Smooth muscle cell (in vitro differentiated cells): ENCODE results near the gene CACNA1F. TPM values are rescaled to one million over a fixed set of nuclear protein-coding genes. Genes with fewer than 3 reads are reported as not detected.

ENCODE experiments used
- DNase-seq: peaks from one replicate; lab custom pipeline; 2025; ENCODE audit not compliant: unreplicated experiment; lab: John Stamatoyannopoulos, UW
- H2AFZ ChIP-seq: fragments of 200-600 bp; sonication (generic); 2 replicates; pipeline ENCODE4 v1.6.0; 2016; ENCODE audit warnings: antibody characterized with exemption, low read depth, mild to moderate bottlenecking
- H3F3A ChIP-seq: fragments of 200-600 bp; sonication (generic); 2 replicates; pipeline ENCODE4 v1.6.0; 2017; ENCODE audit warnings: antibody characterized with exemption, low read depth
- H3K27ac ChIP-seq: fragments of 200-600 bp; sonication (generic); 2 replicates; pipeline ENCODE4 v1.5.1; 2016; ENCODE audit warnings: low read depth, mild to moderate bottlenecking
- H3K27me3 ChIP-seq: fragments of 200-600 bp; sonication (generic); 2 replicates; pipeline ENCODE4 v1.6.1; 2016; ENCODE audit warnings: low read depth, mild to moderate bottlenecking
- H3K36me3 ChIP-seq: fragments of 200-600 bp; sonication (generic); 2 replicates; pipeline ENCODE4 v1.5.1; 2016; ENCODE audit warnings: low read depth
- H3K4me1 ChIP-seq: fragments of 200-600 bp; sonication (generic); 2 replicates; pipeline ENCODE4 v1.5.1; 2016; ENCODE audit warnings: low read depth
- H3K4me2 ChIP-seq: fragments of 200-600 bp; sonication (generic); 2 replicates; pipeline ENCODE4 v1.6.0; 2016; ENCODE audit warnings: mild to moderate bottlenecking
- H3K4me3 ChIP-seq: fragments of 200-600 bp; sonication (generic); 2 replicates; pipeline ENCODE4 v1.5.1; 2016; ENCODE audit warnings: mild to moderate bottlenecking
- H3K79me2 ChIP-seq: fragments of 200-600 bp; sonication (generic); 2 replicates; pipeline ENCODE4 v1.6.0; 2016; ENCODE audit warnings: low read depth, mild to moderate bottlenecking
- H3K9ac ChIP-seq: fragments of 200-600 bp; sonication (generic); 2 replicates; pipeline ENCODE4 v1.6.0; 2016; ENCODE audit warnings: low read depth
- H3K9me3 ChIP-seq: fragments of 200-600 bp; sonication (generic); replicated peaks from 2 replicates; pipeline ENCODE4 v1.5.1; 2016; ENCODE audit warnings: low read depth
- H4K20me1 ChIP-seq: fragments of 200-600 bp; sonication (generic); 2 replicates; pipeline ENCODE4 v1.6.0; 2016; ENCODE audit warnings: low read depth
- WGBS: methylation state at CpG from one replicate; pipeline ENCODE4 v1.1.7; 2016; ENCODE audit warnings: low lambda C conversion rate; 5-methylcytosine and 5-hydroxymethylcytosine counted together
- polyA plus RNA-seq: library from polyadenylated mRNA; unstranded; fragments of >200 nt; fragmentation: Nextera tagmentation; extraction: Ambion mirVana; gene quantifications from 2 replicates; pipeline ENCODE4 v1.2.1, GENCODE V29; 2016
- total RNA-seq: library from RNA; depleted of rRNA; stranded (reverse); fragments of >200 nt; gene quantifications from 2 replicates; pipeline ENCODE4 v1.2.3, GENCODE V29; 2014
- TF ChIP-seq, protein P1 (sequence below): fragments of 200-600 bp; sonication (generic); IDR thresholded peaks from 2 replicates; pipeline ENCODE4 v1.5.1; 2017; ENCODE audit warnings: borderline replicate concordance, mild to moderate bottlenecking, antibody characterized with exemption; ENCODE audit not compliant: insufficient read depth, poor library complexity, severe bottlenecking

The CACNA1F gene
- total and polyA plus RNA-seq, 2 experiments from 2014 or later, result 0.34 TPM; not detected in 1

DNA sequence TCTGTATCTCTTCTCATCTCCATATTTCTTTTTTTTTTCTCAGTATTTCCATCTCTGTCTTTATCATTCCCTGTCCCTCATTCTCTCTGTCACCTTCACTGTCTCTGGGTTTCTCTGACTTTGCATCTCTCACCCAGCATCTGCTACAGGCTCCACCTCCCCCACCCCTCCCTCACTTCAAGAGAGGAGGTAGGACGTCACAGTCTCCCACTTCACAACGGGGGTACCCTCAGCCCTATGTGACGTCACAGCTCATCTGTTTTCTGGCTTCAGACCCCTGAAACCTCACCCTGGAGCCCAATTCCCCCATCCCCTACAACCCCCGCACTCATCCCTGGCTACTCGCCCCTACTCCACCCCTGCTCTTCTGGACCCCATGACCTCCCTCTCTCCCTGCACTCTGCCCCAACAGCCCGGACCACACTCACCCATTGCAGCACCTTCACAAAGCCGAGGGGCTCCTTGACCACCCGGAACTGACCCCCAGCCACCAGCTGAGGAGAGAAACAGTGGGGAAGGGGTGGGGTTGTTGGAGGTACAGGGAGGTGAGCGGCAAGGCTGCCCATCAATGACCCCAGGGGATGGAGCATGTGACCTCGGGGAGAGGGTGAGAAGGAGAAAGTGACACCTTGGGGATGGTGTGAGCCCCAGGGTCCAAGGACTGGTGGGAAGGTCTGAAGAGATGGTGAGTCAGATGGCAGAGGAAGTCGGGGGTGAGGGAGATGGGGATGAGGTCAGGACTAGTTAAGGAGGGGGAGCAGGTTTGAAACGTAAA is 34.4 kb downstream of the CACNA1F start:
- Histone ChIP-seq H4K20me1 (no peaks in the 10 kb centered on the region), H3K9ac (no peak overlapping the region), H2AFZ (no peak overlapping the region), H3K36me3 (no peaks in the 10 kb centered on the region), H3K27me3 (no peaks in the 10 kb centered on the region), H3K4me1 (no peaks in the 10 kb centered on the region), H3K27ac (no peak overlapping the region), H3K4me3 (no peak overlapping the region), H3K79me2 (no peaks in the 10 kb centered on the region), H3F3A (no peaks in the 10 kb centered on the region), H3K9me3 (no peaks in the 10 kb centered on the region), H3K4me2 (no peak overlapping the region)
- TF ChIP-seq, protein P1, sequence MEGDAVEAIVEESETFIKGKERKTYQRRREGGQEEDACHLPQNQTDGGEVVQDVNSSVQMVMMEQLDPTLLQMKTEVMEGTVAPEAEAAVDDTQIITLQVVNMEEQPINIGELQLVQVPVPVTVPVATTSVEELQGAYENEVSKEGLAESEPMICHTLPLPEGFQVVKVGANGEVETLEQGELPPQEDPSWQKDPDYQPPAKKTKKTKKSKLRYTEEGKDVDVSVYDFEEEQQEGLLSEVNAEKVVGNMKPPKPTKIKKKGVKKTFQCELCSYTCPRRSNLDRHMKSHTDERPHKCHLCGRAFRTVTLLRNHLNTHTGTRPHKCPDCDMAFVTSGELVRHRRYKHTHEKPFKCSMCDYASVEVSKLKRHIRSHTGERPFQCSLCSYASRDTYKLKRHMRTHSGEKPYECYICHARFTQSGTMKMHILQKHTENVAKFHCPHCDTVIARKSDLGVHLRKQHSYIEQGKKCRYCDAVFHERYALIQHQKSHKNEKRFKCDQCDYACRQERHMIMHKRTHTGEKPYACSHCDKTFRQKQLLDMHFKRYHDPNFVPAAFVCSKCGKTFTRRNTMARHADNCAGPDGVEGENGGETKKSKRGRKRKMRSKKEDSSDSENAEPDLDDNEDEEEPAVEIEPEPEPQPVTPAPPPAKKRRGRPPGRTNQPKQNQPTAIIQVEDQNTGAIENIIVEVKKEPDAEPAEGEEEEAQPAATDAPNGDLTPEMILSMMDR, result no peak
- WGBS, result 50% methylated on average over 11 of the region's 12 CpGs
- no peak for DNase-seq

DNA sequence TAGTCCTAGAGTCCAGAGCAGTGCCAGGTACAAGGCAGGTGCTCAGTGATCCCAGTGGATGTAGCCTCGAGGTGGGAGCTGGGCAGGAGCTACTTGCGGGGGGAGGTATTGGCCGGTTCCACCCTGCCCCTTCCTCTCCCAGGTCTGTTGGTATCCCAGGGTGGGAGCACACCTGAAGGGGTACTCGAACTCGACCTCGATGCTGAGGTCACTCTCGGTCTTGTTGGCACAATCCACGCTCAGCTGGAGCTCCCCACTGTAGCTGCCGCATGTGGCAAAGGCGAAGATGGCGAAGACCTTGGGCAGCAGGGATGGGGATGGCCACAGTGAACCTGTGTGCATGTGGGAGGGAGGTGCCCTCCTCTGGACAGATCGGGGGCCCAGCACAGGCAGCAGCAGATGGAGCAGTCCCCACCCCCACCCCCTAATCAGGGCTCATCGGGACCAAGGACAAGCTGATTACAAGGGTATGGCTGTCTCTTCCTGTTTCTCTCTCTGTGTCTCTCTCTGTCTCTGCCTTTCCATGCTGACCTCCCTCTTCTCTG is 35.5 kb downstream of the CACNA1F start:
- Histone ChIP-seq H3K36me3 (no peaks in the 10 kb centered on the region), H3K27ac (no peak overlapping the region), H3K9ac (no peak overlapping the region), H3K9me3 (no peaks in the 10 kb centered on the region), H4K20me1 (no peaks in the 10 kb centered on the region), H3K4me3 (no peak overlapping the region), H3K4me1 (no peaks in the 10 kb centered on the region), H3K27me3 (no peaks in the 10 kb centered on the region), H3K4me2 (no peak overlapping the region), H3K79me2 (no peaks in the 10 kb centered on the region), H2AFZ (no peak overlapping the region), H3F3A (no peaks in the 10 kb centered on the region)
- WGBS, result 79% methylated on average over 13 of the region's 13 CpGs
- no peak for DNase-seq
- TF ChIP-seq, protein P1, result no peak

- no peaks in the 10 kb centered on the region for H3K36me3 ChIP-seq
- TF ChIP-seq, protein P1, result no peak
- no peak for DNase-seq
- no peak overlapping the region for H3K4me3 ChIP-seq
- peaks cover 4% of the 10 kb centered on the region for H3K4me1 ChIP-seq
- no peaks in the 10 kb centered on the region for H3K27me3 ChIP-seq
- H3K79me2 ChIP-seq, result no peaks in the 10 kb centered on the region
- 73% methylated on average over 2 of the region's 2 CpGs for WGBS
- no peaks in the 10 kb centered on the region for H4K20me1 ChIP-seq
- H3K27ac ChIP-seq, result no peak overlapping the region
- H2AFZ ChIP-seq, result no peak overlapping the region
- no peaks in the 10 kb centered on the region for H3K9me3 ChIP-seq
- H3F3A ChIP-seq, result no peaks in the 10 kb centered on the region
- no peak overlapping the region for H3K4me2 ChIP-seq
- H3K9ac ChIP-seq, result no peak overlapping the region
Measured at GRCh38 chrX:49193542-49193964, 39.6 kb downstream of the CACNA1F start.
